ENCODE data around the gene MACF1. TPM values are rescaled to one million over a fixed set of nuclear protein-coding genes. Genes with fewer than 3 reads are reported as not detected.

MACF1 gene
- total RNA-seq, 2 experiments from 2014 or later, result 328 to 344 TPM

DNA sequence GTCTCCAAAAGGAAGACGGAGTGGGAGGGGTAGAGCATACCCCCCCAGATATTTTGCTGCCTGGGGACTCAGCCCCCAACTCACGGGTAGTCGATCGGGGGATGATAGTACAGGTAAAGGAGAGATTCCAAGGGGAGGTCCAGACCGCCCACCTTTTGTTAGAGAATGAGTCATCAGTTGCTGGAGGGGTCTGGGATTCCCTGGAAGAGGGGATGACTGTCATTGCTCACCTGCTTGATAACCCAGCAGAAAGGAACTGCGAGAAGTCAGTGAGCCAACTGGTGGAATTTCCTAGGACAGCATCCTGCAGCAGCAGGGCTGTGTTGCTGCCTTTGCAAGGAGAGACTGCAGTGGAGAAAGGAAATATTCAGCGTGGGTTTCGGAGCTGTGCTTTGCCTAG is 64.4 kb downstream of the MACF1 start:
- POLR2A ChIA-PET, result no interaction called here
- Mint-ChIP-seq H3K4me3 (no peak overlapping the region), H3K27ac (peak overlapping the region; percentile 62)

GRCh38 chr1:39269349-39269748 is 64.9 kb downstream of the MACF1 start:
- no peaks in the 10 kb centered on the region for H3K9me3 Mint-ChIP-seq
- no peak for DNase-seq
- no peak for ATAC-seq (ENCODE audit: low read depth)
- H3K27ac Mint-ChIP-seq, result peak overlapping the region; percentile 62
- no peak overlapping the region for H3K4me3 Mint-ChIP-seq
- no peaks in the 10 kb centered on the region for H3K27me3 Mint-ChIP-seq
- POLR2A ChIA-PET, result no interaction called here
- H3K36me3 Mint-ChIP-seq, result peaks cover 25% of the 10 kb centered on the region
- H3K4me1 Mint-ChIP-seq, result peaks cover 43% of the 10 kb centered on the region

More for the DNA sequence above, 64.4 kb downstream of the MACF1 start:
- ATAC-seq (ENCODE audit: low read depth), result no peak
- Mint-ChIP-seq H3K9me3 (no peaks in the 10 kb centered on the region), H3K4me1 (peaks cover 43% of the 10 kb centered on the region), H3K27me3 (no peaks in the 10 kb centered on the region), H3K36me3 (peaks cover 25% of the 10 kb centered on the region)
- DNase-seq, result no peak

GRCh38 chr1:39269791-39270342 is 65.4 kb downstream of the MACF1 start:
- Mint-ChIP-seq H3K4me3 (no peak overlapping the region), H3K36me3 (peaks cover 25% of the 10 kb centered on the region), H3K27ac (peak overlapping the region; percentile 60), H3K9me3 (no peaks in the 10 kb centered on the region), H3K27me3 (no peaks in the 10 kb centered on the region), H3K4me1 (peaks cover 43% of the 10 kb centered on the region)
- POLR2A ChIA-PET, result no interaction called here
- ATAC-seq (ENCODE audit: low read depth), result no peak
- no peak for DNase-seq

- Mint-ChIP-seq H3K9me3 (no peaks in the 10 kb centered on the region), H3K4me3 (no peak overlapping the region), H3K27ac (peak overlapping the region; percentile 60), H3K4me1 (peaks cover 41% of the 10 kb centered on the region), H3K36me3 (peaks cover 25% of the 10 kb centered on the region), H3K27me3 (no peaks in the 10 kb centered on the region)
- POLR2A ChIA-PET, result no interaction called here
- DNase-seq (no peak), ATAC-seq (ENCODE audit: low read depth) (no peak)
These were observed 65.9 kb downstream of the MACF1 start for GRCh38 chr1:39270368-39270767.

GRCh38 chr1:39272027-39272797 is 67.7 kb downstream of the MACF1 start:
- Mint-ChIP-seq H3K9me3 (no peaks in the 10 kb centered on the region), H3K36me3 (peaks cover 25% of the 10 kb centered on the region), H3K4me1 (peaks cover 32% of the 10 kb centered on the region), H3K4me3 (no peak overlapping the region), H3K27me3 (no peaks in the 10 kb centered on the region), H3K27ac (no peak overlapping the region)
- DNase-seq, result no peak
- POLR2A ChIA-PET, result no interaction called here
- no peak for ATAC-seq (ENCODE audit: low read depth)

- H3K4me1 Mint-ChIP-seq, result peaks cover 31% of the 10 kb centered on the region
- H3K9me3 Mint-ChIP-seq, result no peaks in the 10 kb centered on the region
- POLR2A ChIA-PET, result interaction anchor here (0.6 kb wide), 1 partner anchor 66 kb away, joined by 3 read pairs; no protein-coding TSS in a partner anchor
- DNase-seq (no peak), ATAC-seq (ENCODE audit: low read depth) (no peak)
- peaks cover 25% of the 10 kb centered on the region for H3K36me3 Mint-ChIP-seq
- no peaks in the 10 kb centered on the region for H3K27me3 Mint-ChIP-seq
- H3K4me3 Mint-ChIP-seq, result no peak overlapping the region
- no peak overlapping the region for H3K27ac Mint-ChIP-seq
These were observed 68.4 kb downstream of the MACF1 start for GRCh38 chr1:39272798-39273469.

DNA sequence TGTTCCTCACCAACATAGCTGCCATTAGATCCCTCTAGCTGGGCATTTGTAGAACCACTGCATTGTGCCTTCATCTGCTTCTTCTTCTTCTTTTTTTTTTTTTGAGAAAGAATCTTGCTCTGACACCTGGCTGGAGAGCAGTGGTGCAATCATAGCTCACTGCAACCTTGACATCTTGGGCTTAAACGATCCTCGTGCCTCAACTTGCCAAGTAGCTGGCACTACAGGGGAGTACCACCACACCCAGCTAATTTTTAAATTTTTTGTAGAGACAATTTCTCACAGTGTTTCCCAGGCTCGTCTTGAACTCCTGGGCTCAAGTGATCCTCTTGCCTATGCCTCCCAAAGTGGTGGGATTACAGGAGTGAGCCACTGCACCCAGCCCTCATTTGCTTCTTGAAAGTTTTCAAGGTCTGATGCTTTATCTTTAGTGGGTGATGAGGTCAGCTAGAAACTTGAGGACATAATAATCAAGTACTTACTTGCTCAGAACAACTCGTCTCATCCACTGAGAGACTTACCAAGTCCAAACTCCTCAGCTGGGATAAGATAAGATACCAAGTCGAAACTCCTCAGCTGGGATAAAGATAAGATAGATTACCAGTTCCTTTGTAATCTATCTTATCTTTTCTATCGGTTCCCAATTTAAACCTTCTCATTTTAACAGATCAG is 71.5 kb downstream of the MACF1 start:
- Mint-ChIP-seq H3K27ac (no peak overlapping the region), H3K36me3 (peaks cover 5% of the 10 kb centered on the region), H3K9me3 (no peaks in the 10 kb centered on the region), H3K4me3 (no peak overlapping the region), H3K4me1 (peaks cover 13% of the 10 kb centered on the region), H3K27me3 (no peaks in the 10 kb centered on the region)
- ATAC-seq (ENCODE audit: low read depth), result no peak
- DNase-seq, result no peak
- POLR2A ChIA-PET, result no interaction called here

DNA sequence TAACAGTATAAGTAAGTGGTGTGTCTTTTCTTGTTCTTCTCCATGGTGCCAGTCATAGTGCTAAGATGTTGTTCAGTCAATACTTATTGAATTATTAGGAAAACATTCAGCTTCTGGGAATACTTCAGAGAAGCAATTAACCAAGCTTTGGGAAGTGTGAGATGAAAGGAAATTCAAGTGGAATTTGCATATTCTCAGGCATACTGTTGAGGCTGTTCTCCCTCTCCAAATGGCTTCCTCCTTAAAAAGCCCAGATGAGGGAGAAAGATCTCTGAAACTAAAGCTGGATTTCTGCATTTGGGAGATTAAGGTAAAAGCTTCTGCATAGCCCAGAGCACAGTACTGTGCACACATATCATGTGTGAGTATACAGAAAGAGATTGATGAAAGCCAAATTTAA is 73.4 kb downstream of the MACF1 start:
- Mint-ChIP-seq H3K36me3 (peaks cover 5% of the 10 kb centered on the region), H3K9me3 (no peaks in the 10 kb centered on the region), H3K27me3 (no peaks in the 10 kb centered on the region), H3K4me3 (no peak overlapping the region), H3K27ac (no peak overlapping the region), H3K4me1 (peaks cover 8% of the 10 kb centered on the region)
- POLR2A ChIA-PET, result no interaction called here
- ATAC-seq (ENCODE audit: low read depth) (no peak), DNase-seq (no peak)

GRCh38 chr1:39282537-39283216 is 78.2 kb downstream of the MACF1 start:
- no peak overlapping the region for H3K4me3 Mint-ChIP-seq
- H3K27me3 Mint-ChIP-seq, result no peaks in the 10 kb centered on the region
- POLR2A ChIA-PET, result no interaction called here
- peaks cover 6% of the 10 kb centered on the region for H3K4me1 Mint-ChIP-seq
- no peaks in the 10 kb centered on the region for H3K9me3 Mint-ChIP-seq
- no peak for ATAC-seq (ENCODE audit: low read depth)
- DNase-seq, result no peak
- H3K36me3 Mint-ChIP-seq, result peaks cover 28% of the 10 kb centered on the region
- no peak overlapping the region for H3K27ac Mint-ChIP-seq

DNA sequence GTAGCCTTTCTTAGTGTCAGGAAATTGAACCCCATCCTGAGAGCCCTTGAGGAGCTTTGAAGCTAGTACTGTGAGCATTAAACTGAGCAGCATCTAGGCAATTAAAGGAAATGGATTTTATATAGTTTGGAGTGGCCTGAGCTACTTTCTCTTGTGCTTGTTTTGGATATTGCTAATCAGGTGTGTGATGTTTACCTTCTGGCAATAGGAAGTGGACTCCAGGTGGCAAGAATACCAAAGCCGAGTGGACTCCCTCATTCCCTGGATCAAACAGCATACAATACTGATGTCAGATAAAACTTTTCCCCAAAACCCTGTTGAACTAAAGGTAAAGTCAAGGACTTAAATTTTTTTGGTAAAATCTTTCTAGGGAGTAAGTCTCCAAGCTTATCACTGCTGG is 79.4 kb downstream of the MACF1 start:
- Mint-ChIP-seq H3K27ac (no peak overlapping the region), H3K9me3 (no peaks in the 10 kb centered on the region), H3K36me3 (peaks cover 34% of the 10 kb centered on the region), H3K27me3 (no peaks in the 10 kb centered on the region), H3K4me3 (no peak overlapping the region), H3K4me1 (peaks cover 5% of the 10 kb centered on the region)
- POLR2A ChIA-PET, result no interaction called here
- DNase-seq (no peak), ATAC-seq (ENCODE audit: low read depth) (no peak)

GRCh38 chr1:39287541-39287940 is 83.0 kb downstream of the MACF1 start:
- DNase-seq, result no peak
- H3K27me3 Mint-ChIP-seq, result no peaks in the 10 kb centered on the region
- no peaks in the 10 kb centered on the region for H3K9me3 Mint-ChIP-seq
- H3K36me3 Mint-ChIP-seq, result peaks cover 50% of the 10 kb centered on the region
- no peak for ATAC-seq (ENCODE audit: low read depth)
- no peak overlapping the region for H3K27ac Mint-ChIP-seq
- peaks cover 3% of the 10 kb centered on the region for H3K4me1 Mint-ChIP-seq
- no peak overlapping the region for H3K4me3 Mint-ChIP-seq
- POLR2A ChIA-PET, result no interaction called here

DNA sequence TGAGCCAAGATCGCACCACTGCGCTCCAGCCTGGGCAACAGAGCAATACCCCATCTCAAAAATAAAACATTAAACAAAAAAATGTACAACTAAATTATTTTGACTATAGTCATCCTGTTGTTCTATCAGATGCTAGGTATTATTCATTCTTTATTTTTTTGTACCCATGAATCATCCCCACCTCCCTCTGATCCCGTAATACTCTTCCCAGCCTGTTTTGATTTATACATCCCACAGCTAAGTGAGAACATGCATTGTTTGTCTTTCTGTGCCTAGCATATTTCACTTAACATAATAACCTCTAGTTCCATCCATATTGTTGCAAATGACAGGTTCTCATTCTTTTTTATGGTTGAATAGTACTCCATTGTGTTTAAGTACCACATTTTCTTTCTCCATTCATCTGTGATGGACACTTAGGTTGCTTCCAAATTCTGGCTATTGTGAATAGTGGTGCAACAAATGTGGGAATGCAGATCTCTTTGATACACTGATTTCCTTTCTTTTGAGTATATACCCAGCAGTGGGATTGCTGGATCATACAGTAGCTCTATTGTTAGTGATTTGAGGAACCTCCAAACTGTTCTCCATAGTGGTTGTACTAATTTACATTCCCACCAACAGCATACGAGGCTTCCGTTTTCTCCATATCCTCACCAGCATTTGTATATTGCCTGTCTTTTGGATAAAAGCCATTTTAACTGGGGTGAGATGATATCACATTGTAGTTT is 84.4 kb downstream of the MACF1 start:
- Mint-ChIP-seq H3K4me3 (no peak overlapping the region), H3K36me3 (peaks cover 53% of the 10 kb centered on the region), H3K9me3 (no peaks in the 10 kb centered on the region), H3K4me1 (peaks cover 3% of the 10 kb centered on the region), H3K27ac (no peak overlapping the region), H3K27me3 (no peaks in the 10 kb centered on the region)
- ATAC-seq (ENCODE audit: low read depth) (no peak), DNase-seq (no peak)
- POLR2A ChIA-PET, result interaction anchor here (0.6 kb wide), 1 partner anchor 11 kb away, joined by 7 read pairs; no protein-coding TSS in a partner anchor

DNA sequence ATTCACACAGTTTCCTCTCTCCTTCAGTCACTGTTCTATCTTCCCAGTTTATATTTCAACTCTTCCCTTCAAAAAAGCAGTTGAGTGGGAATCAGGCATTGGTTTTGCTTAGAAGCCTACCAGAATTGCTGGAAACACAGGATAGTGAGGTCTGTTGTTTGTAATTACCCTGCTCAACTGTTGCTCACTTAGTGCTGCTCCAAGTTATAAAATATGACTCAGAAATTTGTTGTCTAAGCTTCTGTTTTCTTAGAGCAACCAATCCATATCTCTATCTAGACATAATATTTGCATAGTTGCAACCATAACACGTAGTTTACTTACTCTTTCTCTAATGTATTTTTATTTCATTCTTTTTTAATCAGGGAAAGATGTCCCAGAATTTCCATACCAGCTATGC is 87.9 kb downstream of the MACF1 start:
- H3K4me3 Mint-ChIP-seq, result no peak overlapping the region
- ATAC-seq (ENCODE audit: low read depth) (no peak), DNase-seq (no peak)
- no peaks in the 10 kb centered on the region for H3K27me3 Mint-ChIP-seq
- no peaks in the 10 kb centered on the region for H3K9me3 Mint-ChIP-seq
- H3K36me3 Mint-ChIP-seq, result peaks cover 56% of the 10 kb centered on the region
- POLR2A ChIA-PET, result no interaction called here
- peaks cover 3% of the 10 kb centered on the region for H3K4me1 Mint-ChIP-seq
- no peak overlapping the region for H3K27ac Mint-ChIP-seq
